ENCODE results near the gene GRID1.

Gene GRID1

DNA sequence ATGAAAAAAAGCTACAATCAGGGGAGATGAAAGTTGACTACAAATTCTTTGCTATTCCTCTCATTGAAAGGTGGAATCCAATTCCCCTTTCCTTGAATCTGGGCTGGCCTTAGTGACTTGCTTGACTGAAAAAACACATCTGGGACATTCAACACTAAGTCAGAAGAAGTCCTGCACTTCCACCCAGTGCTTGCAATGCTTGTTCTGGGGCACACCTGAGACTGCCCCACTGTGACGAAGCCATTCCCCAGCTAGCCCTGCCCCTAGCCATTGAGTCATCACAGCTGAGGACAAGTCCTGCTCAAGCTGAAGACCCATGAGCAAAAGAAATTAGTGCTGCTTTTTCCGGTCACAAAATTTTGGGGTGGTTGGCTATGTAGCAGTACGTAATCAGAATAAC lies 19.2 kb upstream of the GRID1 start:
- Mint-ChIP-seq H3K4me3 (no peak overlapping the region), H3K27me3 (ENCODE audit: low read depth) (peaks cover 67% of the 10 kb centered on the region), H3K27ac (no peak overlapping the region), H3K36me3 (ENCODE audit: low read depth) (no peaks in the 10 kb centered on the region), H3K4me1 (ENCODE audit: low read depth) (peaks cover 3% of the 10 kb centered on the region), H3K9me3 (no peaks in the 10 kb centered on the region)

DNA sequence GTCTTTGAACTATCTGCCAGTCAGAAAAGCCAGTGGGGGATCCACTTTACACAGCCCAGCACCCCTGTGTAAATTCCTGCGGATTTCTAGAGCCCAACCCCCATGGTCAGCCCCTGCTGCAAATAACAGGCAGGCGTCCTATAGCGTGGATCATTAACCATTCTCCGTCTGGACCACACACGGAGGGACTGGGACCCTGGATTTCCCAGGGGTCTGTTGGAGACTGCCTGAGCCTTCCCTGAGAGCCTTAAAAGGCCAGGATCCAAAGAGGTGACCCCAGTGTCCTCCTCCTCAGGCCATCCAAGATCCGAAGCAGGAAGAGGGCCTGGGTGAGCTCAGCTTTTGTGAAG lies 11.2 kb upstream of the GRID1 start:
- H3K4me1 Mint-ChIP-seq (ENCODE audit: low read depth) = no peaks in the 10 kb centered on the region
- H3K9me3 Mint-ChIP-seq = no peaks in the 10 kb centered on the region
- no peak overlapping the region for H3K27ac Mint-ChIP-seq
- peaks cover 47% of the 10 kb centered on the region for H3K27me3 Mint-ChIP-seq (ENCODE audit: low read depth)
- H3K4me3 Mint-ChIP-seq = no peak overlapping the region
- H3K36me3 Mint-ChIP-seq (ENCODE audit: low read depth) = no peaks in the 10 kb centered on the region

DNA sequence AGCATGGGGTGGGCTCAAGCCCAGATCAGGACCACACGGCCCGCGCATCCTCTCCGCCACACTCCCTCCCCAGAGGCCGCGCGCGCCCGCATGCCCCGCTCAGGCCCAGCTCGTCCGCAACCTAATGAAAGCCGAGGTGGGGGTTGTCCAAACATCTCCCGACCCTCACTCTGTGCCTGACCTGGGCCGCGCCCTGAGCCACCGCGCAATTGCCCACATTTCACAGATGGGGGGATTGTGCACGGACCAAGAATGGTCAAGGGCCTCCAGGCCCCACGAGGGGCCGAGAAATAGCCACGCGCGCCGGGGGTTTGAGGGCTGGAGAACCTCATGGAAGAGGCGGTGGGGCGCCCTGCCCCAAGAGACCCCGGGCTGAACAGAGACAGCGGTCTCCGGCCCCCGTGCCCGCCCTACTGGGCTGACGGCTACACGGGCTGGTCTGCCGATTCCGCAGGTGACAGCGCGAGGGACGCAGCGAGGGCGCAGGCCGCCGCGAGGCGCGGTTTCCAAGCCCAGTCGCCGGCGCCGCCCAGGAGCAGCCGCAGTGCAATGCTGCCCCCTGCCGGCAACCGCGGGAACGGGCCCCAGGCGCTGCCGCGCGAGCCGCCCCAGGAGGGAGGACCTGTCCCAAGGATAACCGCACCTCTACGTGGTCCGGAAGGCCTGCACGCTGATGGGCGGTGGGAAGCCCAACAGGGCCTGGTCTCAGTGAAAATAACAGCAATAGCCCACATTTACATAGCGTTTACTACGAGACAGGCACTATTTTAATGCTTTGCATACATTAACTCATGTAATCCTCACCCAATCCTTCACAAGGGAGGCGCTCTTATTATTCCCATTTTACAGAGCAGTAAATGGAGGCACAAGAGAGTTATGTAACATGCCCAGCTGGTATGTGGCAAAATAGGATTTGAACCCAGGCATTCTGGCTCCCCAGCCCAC lies 10.5 kb upstream of the GRID1 start:
- Mint-ChIP-seq H3K36me3 (ENCODE audit: low read depth) (no peaks in the 10 kb centered on the region), H3K9me3 (no peaks in the 10 kb centered on the region), H3K27ac (no peak overlapping the region), H3K4me3 (no peak overlapping the region), H3K27me3 (ENCODE audit: low read depth) (peaks cover 50% of the 10 kb centered on the region), H3K4me1 (ENCODE audit: low read depth) (no peaks in the 10 kb centered on the region)

DNA sequence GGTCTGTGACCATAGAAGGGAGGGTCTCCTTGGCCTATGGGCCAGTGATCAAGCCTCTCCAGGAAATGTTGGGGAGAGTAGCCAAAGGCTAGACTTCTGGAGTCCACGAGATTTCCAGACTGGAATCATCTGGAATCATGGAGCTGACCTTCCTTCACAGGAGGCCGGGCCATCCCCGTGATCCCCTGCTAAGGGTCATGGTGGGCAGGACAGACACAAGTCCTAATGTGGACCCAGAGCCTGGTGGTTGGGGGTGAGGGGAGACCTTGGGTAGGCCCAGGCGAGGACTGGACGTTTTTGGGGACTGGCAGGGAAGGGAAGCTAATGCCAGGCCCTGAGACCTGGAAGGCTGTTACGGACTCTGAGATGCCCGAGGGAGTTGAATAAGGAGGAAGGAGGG lies 9.8 kb upstream of the GRID1 start:
- H3K4me1 Mint-ChIP-seq (ENCODE audit: low read depth) = no peaks in the 10 kb centered on the region
- H3K9me3 Mint-ChIP-seq = no peaks in the 10 kb centered on the region
- H3K27me3 Mint-ChIP-seq (ENCODE audit: low read depth) = peaks cover 46% of the 10 kb centered on the region
- H3K27ac Mint-ChIP-seq = no peak overlapping the region
- H3K4me3 Mint-ChIP-seq = no peak overlapping the region
- H3K36me3 Mint-ChIP-seq (ENCODE audit: low read depth) = no peaks in the 10 kb centered on the region

DNA sequence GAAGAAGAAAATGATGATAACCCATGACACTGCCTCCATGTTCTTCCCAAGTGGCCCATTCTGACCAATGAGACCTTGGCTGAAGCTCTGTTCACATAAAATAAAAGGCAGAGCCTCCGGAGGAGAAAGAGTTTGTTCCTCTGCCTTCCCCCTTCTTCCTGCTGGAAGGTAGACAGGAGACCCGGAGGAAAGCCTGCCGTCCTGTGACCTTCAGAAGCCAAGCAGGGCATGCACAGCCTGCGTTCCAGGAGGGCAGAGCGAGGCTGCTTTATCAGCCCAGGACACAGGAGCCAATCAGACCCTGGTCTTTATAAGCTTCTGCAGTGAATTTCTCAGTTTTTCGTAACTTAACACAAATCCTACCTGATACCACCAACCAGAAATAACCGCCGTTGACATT lies 8.6 kb upstream of the GRID1 start:
- Mint-ChIP-seq H3K4me3 (no peak overlapping the region), H3K4me1 (ENCODE audit: low read depth) (no peaks in the 10 kb centered on the region), H3K36me3 (ENCODE audit: low read depth) (no peaks in the 10 kb centered on the region), H3K9me3 (no peaks in the 10 kb centered on the region), H3K27me3 (ENCODE audit: low read depth) (peaks cover 46% of the 10 kb centered on the region), H3K27ac (no peak overlapping the region)

DNA sequence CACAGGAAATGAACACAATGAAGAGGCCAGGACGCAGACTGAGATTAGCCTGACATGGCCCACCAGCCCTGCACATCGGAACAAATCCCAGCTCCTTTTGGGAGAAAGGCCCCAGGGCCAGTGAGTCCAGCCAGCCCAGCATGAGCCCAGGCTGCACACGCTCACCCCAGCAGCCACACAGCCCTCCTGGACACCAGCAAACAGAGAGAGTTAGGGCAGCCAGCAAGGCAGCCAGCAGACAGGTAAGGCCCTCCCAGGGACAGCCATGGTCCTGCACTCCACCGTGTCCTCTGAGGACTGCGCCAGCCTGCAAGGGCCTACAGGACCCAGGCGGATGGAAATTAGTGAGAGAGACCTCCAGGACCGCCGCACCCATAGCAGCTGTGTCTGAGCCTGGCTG lies 8.1 kb upstream of the GRID1 start:
- peaks cover 48% of the 10 kb centered on the region for H3K27me3 Mint-ChIP-seq (ENCODE audit: low read depth)
- H3K36me3 Mint-ChIP-seq (ENCODE audit: low read depth) = no peaks in the 10 kb centered on the region
- H3K9me3 Mint-ChIP-seq = no peaks in the 10 kb centered on the region
- H3K27ac Mint-ChIP-seq = no peak overlapping the region
- H3K4me3 Mint-ChIP-seq = no peak overlapping the region
- H3K4me1 Mint-ChIP-seq (ENCODE audit: low read depth) = no peaks in the 10 kb centered on the region

DNA sequence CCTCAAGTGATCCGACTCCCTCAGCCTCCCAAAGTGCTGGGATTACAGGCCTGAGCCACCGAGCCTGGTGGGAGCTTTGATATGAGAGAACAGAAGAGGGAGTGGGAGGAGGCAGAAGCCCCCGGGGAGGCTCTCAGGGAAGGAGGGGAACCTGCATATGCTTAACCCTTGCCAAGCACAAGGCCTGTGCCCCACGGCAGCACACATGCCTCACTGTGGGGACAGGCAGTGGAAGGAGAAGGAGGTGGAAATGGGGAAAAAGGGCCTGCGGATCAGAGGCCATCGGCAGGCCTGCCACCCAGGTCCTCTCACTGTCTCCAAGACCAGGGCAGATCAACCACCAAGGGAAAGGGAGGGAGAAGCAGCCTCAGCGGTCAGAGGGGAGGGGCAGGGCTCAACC lies 7.2 kb upstream of the GRID1 start:
- H3K27me3 Mint-ChIP-seq (ENCODE audit: low read depth) = peaks cover 56% of the 10 kb centered on the region
- no peaks in the 10 kb centered on the region for H3K36me3 Mint-ChIP-seq (ENCODE audit: low read depth)
- H3K4me3 Mint-ChIP-seq = no peak overlapping the region
- no peak overlapping the region for H3K27ac Mint-ChIP-seq
- no peaks in the 10 kb centered on the region for H3K4me1 Mint-ChIP-seq (ENCODE audit: low read depth)
- H3K9me3 Mint-ChIP-seq = no peaks in the 10 kb centered on the region

DNA sequence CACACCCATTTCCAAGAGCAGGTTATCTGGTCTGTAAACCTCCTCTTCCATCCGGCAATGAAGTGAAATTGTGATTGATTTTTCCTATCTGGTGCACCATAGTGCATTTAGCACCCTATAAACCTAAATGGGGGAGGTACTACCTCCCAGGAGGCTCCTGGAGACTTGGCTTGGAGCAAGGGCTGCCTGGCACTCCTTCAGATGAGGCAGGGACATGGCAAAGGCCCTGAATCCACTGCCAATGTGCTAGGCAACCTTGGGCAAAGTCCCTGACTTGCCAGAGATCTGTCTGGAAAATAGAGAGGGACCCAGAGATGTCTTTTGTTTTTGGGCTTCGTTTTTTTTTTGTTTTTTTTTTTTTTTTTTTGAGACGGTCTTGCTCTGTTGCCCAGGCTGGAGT lies 6.7 kb upstream of the GRID1 start:
- Mint-ChIP-seq H3K36me3 (ENCODE audit: low read depth) (no peaks in the 10 kb centered on the region), H3K27ac (no peak overlapping the region), H3K9me3 (no peaks in the 10 kb centered on the region), H3K4me1 (ENCODE audit: low read depth) (no peaks in the 10 kb centered on the region), H3K4me3 (no peak overlapping the region), H3K27me3 (ENCODE audit: low read depth) (peaks cover 61% of the 10 kb centered on the region)

DNA sequence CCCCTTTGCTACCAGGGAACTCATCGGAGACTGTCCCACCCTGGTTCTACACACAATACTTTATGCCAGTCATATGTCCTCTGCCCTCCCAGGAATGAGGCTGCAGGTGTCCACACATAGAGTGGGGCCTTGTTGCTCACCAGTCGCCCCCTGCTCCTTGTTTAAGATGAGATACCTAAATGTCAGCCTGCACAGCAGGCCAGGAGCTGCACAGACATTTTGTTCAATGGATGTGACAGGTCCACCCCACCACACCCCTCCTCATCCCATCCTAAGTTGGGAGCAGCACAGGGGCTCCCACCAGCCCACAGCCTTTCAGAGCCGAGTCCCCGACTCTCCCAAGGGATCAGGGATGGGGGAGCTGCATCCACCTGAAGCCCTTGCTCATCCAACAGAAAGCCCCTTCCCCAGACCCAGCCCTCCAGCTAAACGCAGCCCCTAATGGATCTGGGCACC lies 6.2 kb upstream of the GRID1 start:
- no peak overlapping the region for H3K4me3 Mint-ChIP-seq
- H3K27ac Mint-ChIP-seq = no peak overlapping the region
- no peaks in the 10 kb centered on the region for H3K36me3 Mint-ChIP-seq (ENCODE audit: low read depth)
- no peaks in the 10 kb centered on the region for H3K4me1 Mint-ChIP-seq (ENCODE audit: low read depth)
- H3K9me3 Mint-ChIP-seq = no peaks in the 10 kb centered on the region
- H3K27me3 Mint-ChIP-seq (ENCODE audit: low read depth) = peaks cover 62% of the 10 kb centered on the region

DNA sequence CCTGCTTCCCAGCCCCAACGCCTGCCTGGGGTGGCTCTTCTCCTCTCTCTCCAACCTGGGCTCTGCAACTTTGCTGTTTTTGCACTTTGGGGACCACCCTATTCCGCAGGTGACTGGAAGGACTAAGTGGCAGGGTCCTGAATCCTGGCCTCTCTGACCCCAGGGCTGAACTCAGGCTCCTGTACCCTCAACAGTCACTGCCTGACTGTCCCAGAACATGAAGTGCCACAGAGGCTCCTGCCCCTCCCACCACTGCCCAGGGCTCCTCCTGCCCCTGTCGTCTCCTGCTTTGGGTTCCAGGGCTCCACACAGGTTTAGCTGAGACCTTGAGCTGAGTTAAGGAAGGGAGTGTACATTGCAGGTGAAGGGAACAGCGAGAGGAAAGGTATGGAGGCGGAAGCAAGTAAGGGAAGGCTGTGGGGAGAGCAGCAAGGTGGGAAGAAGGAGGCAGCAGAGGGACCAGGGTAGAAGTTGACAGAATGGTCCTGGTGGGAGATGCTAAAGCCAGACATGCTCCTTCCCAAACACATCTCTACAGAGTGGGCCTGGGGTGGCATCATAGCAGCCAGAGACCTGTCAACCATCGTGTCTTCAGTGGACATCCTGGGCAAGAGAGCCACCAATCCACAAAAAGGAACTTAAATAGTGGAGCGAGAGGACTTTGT lies 5.7 kb upstream of the GRID1 start:
- Mint-ChIP-seq H3K36me3 (ENCODE audit: low read depth) (no peaks in the 10 kb centered on the region), H3K4me3 (no peak overlapping the region), H3K9me3 (no peaks in the 10 kb centered on the region), H3K4me1 (ENCODE audit: low read depth) (no peaks in the 10 kb centered on the region), H3K27ac (no peak overlapping the region), H3K27me3 (ENCODE audit: low read depth) (peaks cover 62% of the 10 kb centered on the region)

DNA sequence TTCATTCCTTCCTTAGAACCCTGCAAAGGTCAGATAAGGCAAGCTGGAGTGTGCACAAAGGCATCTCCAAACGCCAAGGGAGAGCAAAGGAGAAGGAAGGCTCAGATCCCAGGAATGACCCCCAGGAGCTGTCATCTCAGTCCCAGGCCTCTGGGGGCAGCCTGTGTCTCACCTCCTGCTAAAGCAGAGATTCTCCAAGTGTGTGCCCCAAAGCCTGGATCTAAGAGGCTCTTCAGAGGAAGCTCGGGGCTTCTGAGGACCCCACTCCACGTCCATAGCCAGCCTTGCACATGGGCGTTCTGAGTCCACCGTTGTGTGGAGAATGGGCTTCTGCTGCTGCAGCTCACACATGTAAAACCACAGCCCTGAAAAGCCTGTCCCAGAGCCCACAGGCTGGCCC lies 5.1 kb upstream of the GRID1 start:
- Mint-ChIP-seq H3K27ac (no peak overlapping the region), H3K9me3 (no peaks in the 10 kb centered on the region), H3K4me3 (no peak overlapping the region), H3K36me3 (ENCODE audit: low read depth) (no peaks in the 10 kb centered on the region), H3K27me3 (ENCODE audit: low read depth) (peaks cover 62% of the 10 kb centered on the region), H3K4me1 (ENCODE audit: low read depth) (no peaks in the 10 kb centered on the region)

DNA sequence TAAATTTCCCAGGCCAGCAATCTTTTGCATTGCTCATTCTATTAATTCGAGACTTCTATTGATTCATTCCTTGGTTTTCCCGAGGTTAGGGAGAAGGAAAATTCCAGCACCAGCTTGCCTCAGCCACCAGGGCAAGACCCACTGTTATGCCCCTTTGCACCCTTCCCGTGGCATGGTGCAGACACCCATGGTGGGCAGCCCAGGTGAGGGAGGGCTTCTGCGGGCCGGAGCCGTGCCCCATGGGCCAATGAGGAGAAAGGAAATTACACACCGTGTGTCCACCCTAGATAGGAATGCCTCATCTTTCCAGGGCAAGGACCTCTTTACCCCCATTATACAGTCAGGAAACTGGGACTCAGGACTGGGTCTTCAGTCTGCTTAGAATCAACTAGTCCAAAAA lies 4.5 kb upstream of the GRID1 start:
- no peaks in the 10 kb centered on the region for H3K9me3 Mint-ChIP-seq
- H3K4me1 Mint-ChIP-seq (ENCODE audit: low read depth) = no peaks in the 10 kb centered on the region
- H3K27ac Mint-ChIP-seq = no peak overlapping the region
- H3K27me3 Mint-ChIP-seq (ENCODE audit: low read depth) = peaks cover 57% of the 10 kb centered on the region
- H3K36me3 Mint-ChIP-seq (ENCODE audit: low read depth) = no peaks in the 10 kb centered on the region
- H3K4me3 Mint-ChIP-seq = no peak overlapping the region

DNA sequence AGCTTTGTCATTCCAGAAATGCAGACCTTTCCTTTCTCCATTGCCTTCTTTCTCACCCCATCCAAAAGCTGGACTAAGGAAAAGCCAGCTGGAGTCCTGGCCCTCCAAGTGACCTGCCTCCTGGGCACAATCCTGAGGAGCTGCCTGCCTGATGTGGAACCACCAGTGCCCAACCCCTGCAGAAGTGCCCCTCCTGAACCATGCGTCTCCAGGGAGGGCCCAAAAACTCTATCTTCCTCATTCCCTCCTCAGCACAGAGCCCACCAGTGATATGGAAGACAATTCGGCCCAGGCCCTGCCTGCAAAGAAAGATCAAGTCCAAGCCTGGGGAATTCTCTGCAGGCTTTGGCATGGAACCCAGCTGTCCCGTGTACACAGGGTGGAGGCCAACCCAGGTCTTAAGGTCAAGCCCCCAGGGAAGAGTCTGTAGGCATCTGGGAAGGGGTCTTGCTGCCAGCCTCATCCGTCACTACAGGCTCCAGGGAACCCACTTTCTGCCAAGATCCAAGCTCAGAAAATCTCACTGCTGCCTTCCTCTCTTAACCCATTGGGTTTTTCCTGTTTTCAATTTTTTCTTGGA lies 3.5 kb upstream of the GRID1 start:
- H3K36me3 Mint-ChIP-seq (ENCODE audit: low read depth) = no peaks in the 10 kb centered on the region
- H3K9me3 Mint-ChIP-seq = no peaks in the 10 kb centered on the region
- H3K27me3 Mint-ChIP-seq (ENCODE audit: low read depth) = peaks cover 57% of the 10 kb centered on the region
- peaks cover 3% of the 10 kb centered on the region for H3K4me1 Mint-ChIP-seq (ENCODE audit: low read depth)
- no peak overlapping the region for H3K4me3 Mint-ChIP-seq
- H3K27ac Mint-ChIP-seq = no peak overlapping the region

DNA sequence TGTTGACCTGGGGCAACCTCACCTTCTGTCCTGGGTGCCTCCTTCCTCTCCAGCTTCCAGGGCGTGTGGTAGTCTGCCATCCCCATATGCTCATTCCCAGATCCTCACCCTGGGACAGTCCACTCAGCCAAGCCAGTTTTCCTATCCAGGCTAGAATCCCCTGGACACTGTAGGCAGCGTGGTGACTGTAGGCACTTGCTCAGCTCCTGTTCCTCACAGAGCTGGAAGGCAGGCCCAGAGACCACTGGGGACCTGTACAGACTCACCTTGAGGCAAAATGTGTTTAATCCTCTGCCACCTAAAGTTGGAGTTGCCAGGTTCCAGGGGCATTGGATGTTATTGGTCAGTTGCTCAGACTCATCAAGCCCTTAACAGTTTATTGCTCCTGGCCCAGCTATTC lies 2.4 kb upstream of the GRID1 start:
- Mint-ChIP-seq H3K4me1 (ENCODE audit: low read depth) (peaks cover 5% of the 10 kb centered on the region), H3K36me3 (ENCODE audit: low read depth) (peaks cover 2% of the 10 kb centered on the region), H3K4me3 (no peak overlapping the region), H3K9me3 (no peaks in the 10 kb centered on the region), H3K27ac (no peak overlapping the region), H3K27me3 (ENCODE audit: low read depth) (peaks cover 61% of the 10 kb centered on the region)

DNA sequence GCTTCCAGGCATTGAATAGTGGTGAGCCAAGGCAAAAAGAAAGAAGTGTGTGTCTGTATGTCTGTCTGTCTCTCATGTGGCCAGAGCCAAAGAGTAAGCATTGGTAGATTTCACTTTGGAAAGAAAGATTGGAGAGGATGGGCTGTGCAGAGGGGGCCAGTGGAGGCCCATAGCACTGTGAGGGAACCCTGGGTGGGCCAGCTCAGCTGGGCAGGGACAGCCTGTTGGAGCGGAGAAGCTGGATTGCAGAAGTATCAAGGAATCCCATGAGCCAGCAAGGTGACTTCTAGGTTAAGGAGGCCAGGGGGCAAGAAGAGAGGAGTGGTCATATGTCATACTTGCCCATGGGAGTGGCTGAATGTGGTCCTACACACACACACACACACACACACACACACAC lies 1.5 kb upstream of the GRID1 start:
- no peaks in the 10 kb centered on the region for H3K9me3 Mint-ChIP-seq
- no peak overlapping the region for H3K27ac Mint-ChIP-seq
- H3K27me3 Mint-ChIP-seq (ENCODE audit: low read depth) = peaks cover 63% of the 10 kb centered on the region
- H3K36me3 Mint-ChIP-seq (ENCODE audit: low read depth) = peaks cover 2% of the 10 kb centered on the region
- H3K4me3 Mint-ChIP-seq = no peak overlapping the region
- peaks cover 5% of the 10 kb centered on the region for H3K4me1 Mint-ChIP-seq (ENCODE audit: low read depth)
